ENCODE measurements around the gene STX1A. TPM values are rescaled to one million over a fixed set of nuclear protein-coding genes. Genes with fewer than 3 reads are reported as not detected.
A peak's percentile ranks its signal among the peaks of the same experiment; 100 is the strongest.

Gene STX1A
- total and polyA plus RNA-seq, 2 of the 8 experiments (the other 6 are each of a cell fraction or from before 2014, with no cell fraction given) = 13.5 to 17.5 TPM

DNA sequence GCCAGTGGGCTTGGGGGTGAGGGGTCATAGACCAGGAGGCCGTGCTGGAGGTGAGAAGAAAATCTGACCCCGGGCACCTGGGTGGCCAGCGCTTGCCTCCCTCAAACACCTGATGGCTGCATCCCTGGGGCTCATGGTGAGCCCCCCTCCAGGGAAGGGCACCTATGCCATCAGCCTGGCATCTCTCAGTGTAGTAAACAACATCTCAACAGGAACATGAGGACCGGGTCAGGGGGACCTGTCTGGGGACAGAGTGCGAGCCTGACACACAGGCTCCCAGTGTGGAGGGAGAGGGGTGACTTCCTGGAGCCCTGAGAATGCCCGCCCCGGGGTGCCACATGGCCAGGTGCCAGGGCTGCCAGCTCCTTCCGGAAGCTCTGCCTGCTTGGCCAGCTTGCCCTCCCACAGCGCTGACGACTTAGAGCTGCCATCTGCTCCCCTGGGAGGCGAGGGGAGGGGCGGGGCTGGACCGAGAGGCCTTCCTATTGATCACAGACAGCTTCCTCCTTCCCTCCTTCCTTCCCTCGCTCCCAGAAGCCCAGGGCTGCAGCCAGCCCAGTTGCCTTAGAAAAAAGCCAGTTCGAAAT, 12.3 kb downstream of the STX1A start:
- Histone ChIP-seq H3K23me2 (ENCODE audit: low read depth, low read length) (peaks cover 2% of the 10 kb centered on the region; the same call in 1 of the 2 replicates), H3K4me1 (replicated peaks in 1 of 4; ENCODE audit: control insufficient read depth in 3 of 4, insufficient read depth in 4 of 4, low read length in 3 of 4) (peaks cover 0 to 19% (median 15%) of the 10 kb centered on the region in 4 experiments; a peak in 6 of 7 replicates), H3K14ac (ENCODE audit: insufficient read length) (no peak overlapping the region), H2AK5ac (ENCODE audit: low read depth, low read length) (no peak overlapping the region), H3K27ac (ENCODE audit: low read depth, low read length) (no peak overlapping the region), H2BK5ac (ENCODE audit: low read depth, low read length) (no peak overlapping the region), H3K56ac (replicated peaks; ENCODE audit: insufficient read length, low read depth, low read length) (no peak overlapping the region), H3K23ac (ENCODE audit: insufficient read length) (no peak overlapping the region), H2BK20ac (ENCODE audit: low read length) (no peak overlapping the region), H3K4ac (replicated peaks; ENCODE audit: insufficient read length, low read depth, low read length) (no peak overlapping the region), H3K27me3 (replicated peaks in 1 of 4; ENCODE audit: control insufficient read depth in 3 of 4, extremely low read depth in 1 of 4, insufficient read depth in 3 of 4, low read length in 3 of 4) (no peaks in the 10 kb centered on the region; a peak in 1 of 7 replicates), H3K9me3 (ENCODE audit: insufficient read depth in 2 of 2, low read depth in 1 of 2, low read length in 1 of 2) (no peaks in the 10 kb centered on the region), H3K18ac (ENCODE audit: extremely low read depth, low read length) (no peak overlapping the region), H3K9ac (replicated peaks in 1 of 4; ENCODE audit: extremely low read depth in 1 of 4, low read depth in 3 of 4, low read length in 3 of 4) (no peak overlapping the region), H3K4me3 (ENCODE audit: extremely low read depth in 1 of 4, insufficient read depth in 2 of 4, low read depth in 3 of 4, low read length in 4 of 4) (no peak overlapping the region), H2BK120ac (replicated peaks; ENCODE audit: low read depth, low read length) (no peak overlapping the region), H3K4me2 (ENCODE audit: insufficient read depth in 1 of 2, low read depth in 2 of 2, low read length in 2 of 2) (no peak overlapping the region), H4K5ac (ENCODE audit: insufficient read length, low read depth, low read length) (no peak overlapping the region), H2BK15ac (ENCODE audit: low read length) (no peak overlapping the region), H2AFZ (ENCODE audit: low read length) (no peak overlapping the region), H4K8ac (ENCODE audit: extremely low read depth, insufficient read depth, low read length) (peak overlapping the region; percentile 57; the same call in 1 of the 2 replicates), H3K79me2 (ENCODE audit: control insufficient read depth in 1 of 2, insufficient read depth in 2 of 2, low read length in 2 of 2) (no peaks in the 10 kb centered on the region), H3K36me3 (ENCODE audit: control insufficient read depth in 2 of 4, insufficient read depth in 4 of 4, low read length in 3 of 4) (no peaks in the 10 kb centered on the region; a peak in 1 of 8 replicates), H2BK12ac (ENCODE audit: low read depth, low read length) (no peak overlapping the region), H3K79me1 (ENCODE audit: low read depth, low read length) (no peaks in the 10 kb centered on the region; the same call in 1 of the 2 replicates), H4K20me1 (replicated peaks in 1 of 2; ENCODE audit: control insufficient read depth in 1 of 2, insufficient read depth in 2 of 2, low read length in 2 of 2) (peaks cover 3 to 10% of the 10 kb centered on the region in 2 experiments), H4K91ac (replicated peaks; ENCODE audit: insufficient read length, low read length) (no peak overlapping the region)
- POLR2A ChIA-PET (ENCODE audit: partially characterized antibody) = interaction anchor here (1.0 to 2.4 kb wide), 8 partner anchors 10 to 32 kb away, joined by 3 to 7 read pairs (median 5); partner anchors contain the start of genes ABHD11 and STX1A
- DNase-seq (ENCODE audit: low read depth in 1 of 2, low spot score in 2 of 2) (peak in 1 of 2 experiments; percentile 49), FAIRE-seq (no peak)
- CTCF ChIA-PET (ENCODE audit: partially characterized antibody) = interaction anchor here (0.7 to 9.7 kb wide), 9 partner anchors 9 to 189 kb away, joined by 3 to 130 read pairs (median 4); partner anchors contain the start of gene STX1A
- WGBS, 2 experiments (ENCODE audit: extremely low coverage in 1 of 2, insufficient coverage in 1 of 2, insufficient read length in 1 of 2, insufficient replicate concordance in 2 of 2, low coverage in 1 of 2, low lambda C conversion rate in 2 of 2, missing lambda C conversion rate in 1 of 2) = 81% methylated on average over 14 of the region's 15 CpGs; no CpG with 5 or more reads in 1 of the 2 experiments
- TF ChIP-seq, protein P1, sequence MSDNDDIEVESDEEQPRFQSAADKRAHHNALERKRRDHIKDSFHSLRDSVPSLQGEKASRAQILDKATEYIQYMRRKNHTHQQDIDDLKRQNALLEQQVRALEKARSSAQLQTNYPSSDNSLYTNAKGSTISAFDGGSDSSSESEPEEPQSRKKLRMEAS (IDR thresholded peaks at IDR 0.05) = no peak
- TF ChIP-seq SUZ12 (IDR thresholded peaks at IDR 0.05; ENCODE audit: low read length) = no peak
- no peak for TF ChIP-seq EP300 (IDR thresholded peaks at IDR 0.05; ENCODE audit: borderline replicate concordance in 1 of 2, low read depth in 2 of 2, low read length in 2 of 2)
- TF ChIP-seq, protein P2, sequence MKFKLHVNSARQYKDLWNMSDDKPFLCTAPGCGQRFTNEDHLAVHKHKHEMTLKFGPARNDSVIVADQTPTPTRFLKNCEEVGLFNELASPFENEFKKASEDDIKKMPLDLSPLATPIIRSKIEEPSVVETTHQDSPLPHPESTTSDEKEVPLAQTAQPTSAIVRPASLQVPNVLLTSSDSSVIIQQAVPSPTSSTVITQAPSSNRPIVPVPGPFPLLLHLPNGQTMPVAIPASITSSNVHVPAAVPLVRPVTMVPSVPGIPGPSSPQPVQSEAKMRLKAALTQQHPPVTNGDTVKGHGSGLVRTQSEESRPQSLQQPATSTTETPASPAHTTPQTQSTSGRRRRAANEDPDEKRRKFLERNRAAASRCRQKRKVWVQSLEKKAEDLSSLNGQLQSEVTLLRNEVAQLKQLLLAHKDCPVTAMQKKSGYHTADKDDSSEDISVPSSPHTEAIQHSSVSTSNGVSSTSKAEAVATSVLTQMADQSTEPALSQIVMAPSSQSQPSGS (IDR thresholded peaks at IDR 0.05; ENCODE audit: low read length) = no peak
- no peak for TF ChIP-seq HDAC6 (IDR thresholded peaks at IDR 0.05; ENCODE audit: low read depth, low read length)
- TF ChIP-seq NRF1 (IDR thresholded peaks at IDR 0.05; ENCODE audit: low read depth, low read length) = no peak
- no peak for TF ChIP-seq CHD1 (IDR thresholded peaks at IDR 0.05; ENCODE audit: low read depth, low read length)
- TF ChIP-seq CEBPB (IDR thresholded peaks at IDR 0.05; ENCODE audit: low read depth, low read length) = no peak

All from H1 (cell line).